Stimulated activated CD4-positive, alpha-beta T cell treated with anti-CD3 and anti-CD28 coated beads, TNF-alpha, amount 100 ng/mL, for 4 hours (primary cell): ENCODE results near the gene SLC44A1.

Experiments used
- DNase-seq, 3 experiments: peaks; one replicate each; pipeline ENCODE4 v3.0.0-alpha.2; 2020; ENCODE audit warnings: low read depth in 3 of 3

SLC44A1 gene

DNA sequence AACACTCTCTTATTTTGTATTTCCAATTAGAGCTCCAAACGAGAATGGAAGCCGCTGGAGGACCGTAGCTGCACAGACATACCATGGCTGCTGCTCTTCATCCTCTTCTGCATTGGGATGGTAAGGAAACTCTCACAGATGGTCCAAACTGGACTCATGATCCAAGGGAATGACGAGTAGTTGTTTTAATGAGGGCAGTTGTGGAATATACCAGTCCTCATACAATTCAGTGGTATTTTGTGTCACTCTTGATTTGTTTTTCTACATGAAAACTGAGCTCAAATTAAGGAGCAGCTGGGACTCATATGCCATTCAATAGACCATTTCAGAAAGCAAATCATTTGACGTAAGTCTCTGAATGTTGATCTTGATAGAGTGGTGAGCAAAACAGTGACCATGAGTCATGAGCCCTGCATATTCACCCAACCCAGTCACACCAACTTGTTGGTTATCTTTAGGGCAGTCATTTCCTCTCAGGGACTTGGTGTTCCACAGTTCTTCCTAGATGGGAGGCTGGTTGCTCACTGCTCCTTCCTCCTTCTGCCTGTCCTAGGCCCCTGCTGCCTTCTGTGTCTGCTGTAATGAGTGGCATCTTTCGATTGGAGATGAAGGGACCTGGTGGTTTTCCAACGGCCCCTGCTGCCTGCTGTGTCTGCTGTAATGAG, 54.9 kb downstream of the SLC44A1 start:
- no peak for DNase-seq

DNA sequence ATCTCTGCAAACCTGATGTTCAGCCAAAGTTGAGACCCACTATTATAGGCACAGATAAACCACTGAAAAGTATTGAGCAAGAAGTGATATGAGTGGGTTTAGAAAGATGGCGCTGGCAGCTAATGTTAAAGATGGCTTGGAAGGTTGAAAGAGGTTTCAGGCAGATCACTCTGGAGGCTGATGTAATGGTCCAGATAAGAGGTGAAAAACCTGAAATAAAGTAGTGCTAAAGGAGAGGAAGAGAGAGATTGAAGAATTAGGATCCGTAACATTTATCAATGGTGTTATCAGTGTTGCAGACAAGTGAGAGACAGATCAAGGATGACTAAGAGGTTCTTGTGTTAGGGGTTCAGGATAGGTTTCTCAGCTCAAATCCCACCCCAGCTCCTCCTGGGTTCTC, 58.3 kb downstream of the SLC44A1 start:
- DNase-seq, result no peak

- DNase-seq, result no peak
These were observed 61.4 kb downstream of the SLC44A1 start for GRCh38 chr9:105305856-105306255.

GRCh38 chr9:105306351-105307140, 62.1 kb downstream of the SLC44A1 start:
- no peak for DNase-seq

GRCh38 chr9:105307591-105308130, 63.2 kb downstream of the SLC44A1 start:
- DNase-seq, result no peak

DNA sequence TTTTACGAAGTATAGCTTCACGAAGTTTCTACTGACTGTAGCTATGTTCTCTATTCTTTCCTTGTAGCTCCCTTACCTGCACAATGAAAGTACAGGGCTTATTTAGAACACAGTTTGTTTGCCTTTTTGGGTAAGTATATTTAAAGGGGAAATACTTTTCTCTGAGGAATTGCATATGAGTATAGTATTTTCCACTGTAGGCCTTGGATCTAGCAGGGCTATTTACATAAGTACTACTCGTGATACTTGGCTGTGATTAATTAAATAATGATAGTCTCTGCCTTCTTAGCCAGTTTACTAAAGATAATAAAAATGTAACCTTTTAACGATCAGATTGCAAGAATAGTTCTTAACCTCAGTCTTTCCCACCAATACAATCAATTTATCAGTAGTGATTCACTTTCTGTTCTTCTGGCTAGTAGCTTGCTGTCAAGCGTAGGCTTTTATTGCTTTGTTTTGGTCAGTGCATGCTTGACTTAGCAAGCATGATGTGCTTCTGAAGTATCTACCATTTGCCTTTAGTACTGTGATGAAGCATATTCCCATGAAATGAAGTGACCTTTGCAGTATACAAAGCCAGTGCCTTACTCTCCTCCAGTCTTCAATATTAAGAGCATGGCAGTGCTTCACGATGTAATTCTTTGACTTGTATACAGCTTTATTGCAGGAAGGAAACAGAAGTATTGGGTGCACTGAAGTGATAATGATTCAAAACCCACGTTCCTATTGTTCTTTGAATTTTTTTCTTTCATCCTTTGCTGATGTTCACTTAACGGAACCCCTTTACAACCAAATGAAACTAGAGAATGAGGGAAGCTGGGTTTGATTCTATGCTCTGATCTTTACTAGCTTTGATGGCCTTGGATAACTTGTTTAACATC, 64.2 kb downstream of the SLC44A1 start:
- DNase-seq, result no peak

DNA sequence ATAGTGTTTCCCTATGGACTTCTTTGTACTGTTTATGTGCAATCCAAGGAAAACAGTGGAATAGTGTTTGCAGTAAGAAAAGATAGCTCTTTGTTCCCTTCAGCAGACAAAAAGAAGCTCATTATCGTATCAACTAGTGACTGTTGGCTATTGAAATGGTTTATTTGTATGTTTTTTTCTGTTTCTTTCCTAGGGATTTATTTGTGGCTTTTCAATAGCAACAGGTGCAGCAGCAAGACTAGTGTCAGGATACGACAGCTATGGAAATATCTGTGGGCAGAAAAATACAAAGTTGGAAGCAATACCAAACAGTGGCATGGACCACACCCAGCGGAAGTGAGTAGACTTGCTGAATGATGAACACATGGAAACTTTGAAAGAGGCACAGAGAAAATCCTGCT, 65.1 kb downstream of the SLC44A1 start:
- DNase-seq, result no peak

DNA sequence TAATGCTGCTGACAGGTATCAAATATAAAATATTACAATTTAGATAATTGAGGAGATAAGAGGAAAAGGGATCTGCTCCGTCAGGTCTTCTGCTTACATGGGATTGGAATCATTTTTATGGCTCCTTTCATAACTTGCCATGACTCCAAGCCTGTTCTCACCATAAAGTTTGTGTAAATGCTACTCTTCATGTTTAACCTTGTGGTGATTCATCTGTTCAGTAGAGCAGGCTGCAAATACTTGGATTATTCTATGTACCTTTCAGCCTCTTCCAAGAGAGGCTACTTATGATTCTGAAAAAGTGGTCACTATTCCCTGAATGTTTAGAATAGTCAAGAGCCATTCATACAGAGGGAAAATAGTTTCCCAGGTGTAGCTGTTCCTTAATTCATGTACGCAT, 66.9 kb downstream of the SLC44A1 start:
- no peak for DNase-seq

DNA sequence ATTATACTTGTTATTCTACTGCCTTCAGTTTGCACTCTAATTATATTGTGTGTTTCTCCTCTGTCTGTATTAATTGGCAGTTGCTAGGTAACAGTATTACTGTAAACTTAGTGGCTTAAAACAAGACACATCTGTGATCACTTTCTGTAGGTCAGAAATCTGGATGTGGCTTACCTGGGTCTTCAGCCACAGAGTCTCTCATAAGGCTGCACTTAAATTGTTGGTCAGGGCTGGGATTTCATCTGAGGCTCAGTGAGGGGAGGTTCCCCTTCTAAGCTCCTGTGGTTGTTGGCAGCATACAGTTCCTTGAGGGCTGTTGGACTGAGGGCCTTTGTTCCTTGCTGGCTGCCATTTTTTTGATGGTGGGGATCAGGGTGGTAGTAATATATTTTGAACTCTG, 68.8 kb downstream of the SLC44A1 start:
- no peak for DNase-seq

- no peak for DNase-seq
These were observed 72.3 kb downstream of the SLC44A1 start for GRCh38 chr9:105316703-105317102.

- DNase-seq, result no peak
These were observed 74.3 kb downstream of the SLC44A1 start for GRCh38 chr9:105318729-105319191.

DNA sequence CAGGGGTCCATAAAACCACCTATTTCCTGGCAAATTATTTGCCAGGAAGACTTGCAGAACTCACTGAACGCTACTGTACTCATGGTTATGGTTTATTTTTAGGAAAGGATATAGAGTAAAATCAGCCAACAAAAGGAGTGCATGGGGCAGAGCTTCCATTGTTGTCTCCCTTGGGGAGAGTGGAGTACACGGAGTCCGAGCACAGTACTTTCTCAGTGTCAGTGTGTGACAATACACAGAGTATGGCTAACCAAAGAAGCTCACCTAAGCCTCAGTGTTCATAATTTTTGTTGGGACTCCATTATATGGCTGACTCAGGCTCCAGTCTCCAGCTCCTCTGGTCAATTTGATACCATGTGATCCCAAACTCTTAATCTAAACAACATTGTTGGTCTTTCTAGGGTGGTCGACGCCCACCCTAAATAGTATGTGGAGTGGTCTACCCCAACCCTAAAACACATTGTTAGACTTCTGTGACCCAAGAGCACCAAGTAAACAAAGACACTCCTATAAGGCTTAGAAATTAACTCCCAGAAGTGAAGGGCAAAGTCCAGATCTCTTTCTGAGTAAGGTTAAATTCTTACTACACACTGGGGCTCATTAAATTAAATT, 74.9 kb downstream of the SLC44A1 start:
- no peak for DNase-seq

GRCh38 chr9:105320568-105320967, 76.1 kb downstream of the SLC44A1 start:
- no peak for DNase-seq

GRCh38 chr9:105328296-105328695, 83.8 kb downstream of the SLC44A1 start:
- no peak for DNase-seq

DNA sequence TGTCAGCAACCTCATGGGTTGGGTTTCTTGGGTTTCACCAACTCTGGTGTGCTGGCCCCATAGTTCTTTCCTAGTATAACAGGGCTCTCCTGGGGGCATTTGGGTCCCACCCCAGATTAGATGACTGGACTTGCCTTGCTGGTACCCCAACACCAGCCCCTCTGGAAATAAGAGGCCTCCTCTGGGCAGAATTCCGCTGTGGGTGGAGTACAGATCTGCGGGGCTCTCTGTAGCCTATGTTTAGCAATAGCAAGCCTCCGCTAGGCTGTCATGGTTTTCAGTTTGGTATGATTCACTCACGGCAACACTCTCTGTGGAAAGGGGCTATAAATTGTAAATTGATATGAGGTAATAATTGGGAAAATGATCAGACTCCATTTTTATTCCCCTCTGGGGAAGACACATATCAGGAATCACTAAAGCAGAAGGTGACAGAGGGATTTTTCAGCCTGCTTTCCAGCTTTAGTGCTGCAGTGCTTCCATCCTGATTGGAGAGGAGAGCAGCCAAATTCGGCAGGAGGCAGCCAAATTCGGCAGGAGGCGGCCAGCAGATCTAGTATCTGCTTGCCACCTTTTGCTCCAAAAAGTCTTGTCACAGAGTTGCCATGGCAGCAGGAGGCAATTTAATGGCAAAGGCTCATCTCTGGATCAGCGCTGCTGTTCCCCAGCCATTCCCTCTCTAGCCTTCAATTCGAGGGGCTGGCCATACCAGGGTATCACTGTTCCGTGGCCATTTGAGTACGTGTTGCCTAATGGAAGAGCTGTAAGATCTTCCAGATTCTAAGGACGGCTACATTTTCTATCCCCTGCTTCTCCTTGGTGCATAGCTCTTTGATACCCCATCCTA, 84.6 kb downstream of the SLC44A1 start:
- DNase-seq, result no peak

- DNase-seq, result no peak
These were observed 85.2 kb downstream of the SLC44A1 start for GRCh38 chr9:105329719-105330062.

GRCh38 chr9:105330201-105330600, 85.8 kb downstream of the SLC44A1 start:
- no peak for DNase-seq

DNA sequence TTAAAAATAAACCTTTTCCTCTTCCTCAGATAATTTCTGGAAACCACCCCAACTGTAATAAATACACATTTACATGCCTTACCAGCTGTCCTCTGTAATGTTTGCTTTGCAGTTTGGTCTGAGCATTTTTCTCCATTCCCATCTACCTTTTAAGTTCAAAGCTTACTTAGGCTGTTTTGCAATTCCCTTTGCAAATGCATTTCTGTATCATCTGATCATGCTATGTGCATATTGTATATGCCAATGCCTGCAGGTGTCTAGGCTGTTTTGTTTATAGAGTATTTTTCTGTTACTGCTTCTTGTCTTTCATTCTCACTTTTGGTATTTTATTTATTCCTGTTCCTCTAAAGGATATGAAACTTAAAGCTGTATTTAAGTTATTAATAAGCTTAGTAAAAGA, 86.3 kb downstream of the SLC44A1 start:
- no peak for DNase-seq

DNA sequence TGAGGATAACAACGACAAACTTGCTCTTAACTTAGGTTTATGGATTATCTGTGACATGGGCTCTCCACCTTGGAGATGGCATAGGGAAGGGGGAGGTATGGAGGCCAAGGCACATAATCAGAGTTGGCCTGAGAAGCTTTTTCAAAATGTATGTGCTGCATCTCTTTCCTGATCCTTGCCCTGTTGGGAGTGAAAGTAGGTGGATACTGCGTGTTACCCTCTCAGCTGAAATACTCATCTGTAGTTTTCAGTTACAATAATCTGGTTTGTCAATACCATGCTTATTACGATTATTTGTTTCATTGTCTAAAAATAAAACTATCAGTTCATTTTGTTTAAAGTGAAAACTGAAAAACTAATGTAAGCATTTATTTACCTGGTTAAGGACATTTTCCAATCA, 86.7 kb downstream of the SLC44A1 start:
- DNase-seq, result no peak

DNA sequence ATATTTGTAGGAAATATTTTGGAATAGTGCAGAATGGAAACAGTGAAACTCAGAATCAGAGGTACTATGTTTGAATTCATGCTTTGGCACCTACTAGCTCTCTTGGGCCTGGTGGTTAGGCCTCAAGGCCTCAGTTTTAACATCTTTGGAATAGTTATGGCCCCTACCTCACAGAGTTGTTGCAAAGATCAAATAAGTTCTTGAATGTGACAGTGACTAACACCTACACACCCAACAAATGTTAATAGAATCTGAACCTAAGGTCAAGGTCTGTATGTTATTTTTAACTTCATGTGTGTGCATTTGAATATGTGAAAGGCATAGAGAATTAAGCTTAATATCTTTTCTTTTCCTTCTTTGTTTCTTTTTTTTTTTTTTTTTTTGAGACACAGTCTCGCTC, 87.3 kb downstream of the SLC44A1 start:
- DNase-seq, result no peak

DNA sequence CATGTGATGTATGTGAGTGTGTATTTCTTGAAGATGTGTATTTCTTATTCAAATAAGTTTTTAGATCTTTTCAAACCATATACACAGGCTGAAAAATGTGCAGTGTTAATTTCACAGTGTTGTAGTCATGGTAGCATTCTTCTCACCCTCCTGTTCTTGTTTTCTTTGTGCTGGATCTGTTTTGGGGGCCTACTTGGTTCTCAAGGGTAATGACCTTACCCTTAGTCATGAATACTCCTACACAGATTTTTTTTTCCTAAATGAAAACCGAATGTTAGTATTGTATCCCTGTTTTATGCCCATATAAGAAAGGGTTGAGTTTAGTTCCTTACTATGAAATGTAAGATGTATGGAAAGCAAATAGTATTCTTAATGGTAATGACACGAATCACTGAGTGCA, 88.0 kb downstream of the SLC44A1 start:
- DNase-seq, result no peak
